Activated CD4-positive, alpha-beta T cell treated with anti-CD3 and anti-CD28 coated beads, Interleukin-2, amount 50 U/mL, for 1 hour (primary cell): ENCODE measurements around the gene HCK.

Source experiments
- DNase-seq: peaks from one replicate; pipeline ENCODE4 v3.0.0-alpha.2; 2020

HCK gene

DNA sequence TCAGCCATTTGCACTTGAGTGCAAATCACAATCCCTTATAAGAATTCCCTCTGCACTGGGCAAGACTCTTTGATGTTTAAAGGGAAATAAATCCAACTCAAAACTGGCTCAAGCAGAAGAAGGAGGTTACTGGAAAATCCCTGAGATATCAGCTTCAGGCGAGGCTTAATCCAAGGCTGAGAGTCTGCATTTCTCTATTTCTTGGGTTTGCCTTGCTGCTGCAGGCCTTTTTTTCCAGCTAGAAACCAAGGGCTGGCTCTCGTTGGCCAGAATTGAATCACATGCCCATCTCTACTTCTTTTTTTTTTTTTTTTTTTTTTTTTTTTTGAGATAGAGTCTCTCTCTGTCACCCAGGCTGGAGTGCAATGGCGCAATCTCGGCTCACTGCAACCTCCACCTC is 11.7 kb downstream of the HCK start:
- DNase-seq: no peak

DNA sequence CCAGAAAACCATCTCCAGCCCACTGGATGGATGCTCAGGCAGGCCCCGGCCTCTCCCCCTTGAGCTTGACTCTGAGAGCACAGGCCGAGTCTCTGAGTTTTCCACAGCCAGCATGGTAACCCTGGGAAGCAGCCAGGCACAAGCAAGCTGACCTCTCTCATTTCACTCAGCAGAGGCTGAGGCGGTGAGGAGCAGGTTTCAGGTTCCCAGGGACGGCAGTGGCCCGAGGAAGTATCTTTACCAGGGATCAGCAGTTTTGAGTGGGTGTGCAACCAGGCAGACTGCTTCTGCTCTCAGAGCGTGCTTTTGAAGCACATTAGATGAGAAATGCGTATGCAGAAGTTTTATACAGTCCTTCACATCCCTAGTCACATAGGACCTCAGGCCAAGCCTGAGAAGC is 12.6 kb downstream of the HCK start:
- no peak for DNase-seq

DNA sequence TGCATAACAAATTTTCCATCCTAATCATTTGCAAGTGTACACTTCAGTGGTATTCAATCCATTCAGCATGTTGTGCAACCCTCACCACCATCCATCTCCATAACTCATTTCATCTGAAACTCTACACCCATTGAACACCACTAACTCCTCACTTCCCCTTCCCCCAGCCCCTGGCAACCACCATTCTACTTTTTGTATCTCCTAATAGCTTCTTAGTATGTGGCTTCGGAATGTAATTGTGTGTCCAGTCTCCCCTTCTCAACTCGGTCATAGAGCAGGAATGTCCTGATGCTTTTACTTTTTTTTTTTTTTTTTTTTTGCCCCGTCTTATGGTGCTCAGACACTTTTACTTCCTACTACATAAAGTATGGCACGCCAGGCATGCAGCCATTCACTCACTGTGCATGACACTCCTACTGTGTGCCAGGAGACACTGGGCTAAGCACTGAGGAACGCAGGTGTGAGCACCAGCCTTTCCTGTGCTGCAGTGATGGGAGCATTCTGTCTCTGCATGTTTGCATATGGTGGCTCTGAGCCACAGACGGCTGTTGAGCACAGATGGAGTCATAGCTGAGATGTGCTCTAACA is 15.3 kb downstream of the HCK start:
- no peak for DNase-seq

DNA sequence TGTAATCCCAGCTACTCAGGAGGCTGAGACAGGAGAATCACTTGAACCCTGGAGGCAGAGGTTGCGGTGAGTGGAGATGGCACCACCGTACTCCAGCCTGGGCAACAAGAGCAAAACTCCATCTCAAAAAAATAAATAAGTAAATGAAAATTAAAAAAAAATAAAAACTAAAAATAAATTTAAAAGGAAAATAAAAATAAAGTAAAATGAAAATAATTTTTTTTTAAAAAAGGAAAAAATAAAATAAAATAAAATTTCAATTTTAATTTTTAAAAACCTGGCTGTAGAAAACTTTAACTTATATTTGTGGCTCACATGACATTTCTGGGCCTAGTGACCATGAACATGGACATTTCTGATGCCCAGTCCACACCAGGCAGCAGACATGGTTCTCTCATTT is 16.1 kb downstream of the HCK start:
- no peak for DNase-seq

DNA sequence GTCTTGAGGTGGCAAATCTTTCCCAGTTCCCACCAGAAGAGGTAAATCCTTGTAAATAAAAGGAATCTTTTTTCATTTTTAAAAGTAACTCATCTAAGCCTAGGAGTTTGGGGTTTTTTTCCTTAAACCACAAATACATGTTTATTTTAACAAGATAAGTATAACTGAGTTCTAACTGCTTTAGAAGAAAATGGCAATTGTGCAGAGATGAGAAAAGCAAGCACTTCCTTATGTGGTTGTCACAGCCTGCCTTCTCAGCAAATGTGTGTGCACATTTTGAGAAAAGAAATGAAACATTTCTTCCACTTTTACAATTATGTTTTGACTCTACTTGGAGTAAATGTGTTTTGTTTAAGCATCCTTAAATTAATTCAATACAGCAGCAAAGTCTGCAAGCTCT is 17.7 kb downstream of the HCK start:
- DNase-seq: no peak

DNA sequence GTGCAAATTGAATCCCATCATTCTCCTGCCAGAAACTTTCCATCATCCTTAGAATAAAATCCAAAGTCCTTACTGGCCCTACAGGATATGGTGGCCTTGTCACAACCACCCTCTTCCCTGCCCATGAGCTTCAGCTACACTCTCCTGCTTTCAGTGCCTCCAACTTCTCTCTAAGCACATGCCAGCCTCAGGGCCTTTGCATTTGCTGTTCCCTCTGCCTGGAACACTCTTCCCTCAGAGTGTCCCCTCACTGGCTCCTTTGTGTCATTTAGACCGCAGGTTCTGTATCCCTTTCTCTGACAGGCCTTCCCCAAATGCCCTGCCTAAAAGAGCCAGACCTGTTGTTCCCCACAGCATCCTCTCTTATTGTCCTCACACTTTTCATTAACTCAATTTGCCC is 18.2 kb downstream of the HCK start:
- no peak for DNase-seq

DNA sequence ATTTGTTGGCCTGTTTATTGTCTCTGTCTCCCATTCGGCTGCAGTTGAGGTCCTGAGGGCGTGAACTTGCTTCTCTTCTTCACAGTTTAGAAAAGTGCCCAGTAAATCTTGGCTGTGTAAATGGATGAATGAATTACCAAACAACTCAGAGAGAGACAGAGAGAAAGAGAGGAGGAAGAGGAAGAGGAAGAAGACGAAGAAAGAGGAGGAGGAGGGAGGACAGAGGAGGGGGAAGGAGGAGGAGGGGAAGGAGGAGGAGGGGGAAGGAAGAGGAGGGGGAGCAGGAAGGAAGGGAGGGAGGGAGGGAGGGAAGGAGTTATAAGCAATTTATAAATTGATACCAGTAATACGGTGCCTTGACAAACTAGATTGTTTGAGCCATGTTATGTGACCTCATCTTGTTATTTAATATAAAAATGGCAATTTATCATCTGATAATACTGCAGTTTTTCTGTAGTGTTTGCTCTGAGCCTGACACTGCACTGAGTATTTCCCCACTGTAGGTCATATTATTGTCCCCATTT is 18.7 kb downstream of the HCK start:
- no peak for DNase-seq

DNA sequence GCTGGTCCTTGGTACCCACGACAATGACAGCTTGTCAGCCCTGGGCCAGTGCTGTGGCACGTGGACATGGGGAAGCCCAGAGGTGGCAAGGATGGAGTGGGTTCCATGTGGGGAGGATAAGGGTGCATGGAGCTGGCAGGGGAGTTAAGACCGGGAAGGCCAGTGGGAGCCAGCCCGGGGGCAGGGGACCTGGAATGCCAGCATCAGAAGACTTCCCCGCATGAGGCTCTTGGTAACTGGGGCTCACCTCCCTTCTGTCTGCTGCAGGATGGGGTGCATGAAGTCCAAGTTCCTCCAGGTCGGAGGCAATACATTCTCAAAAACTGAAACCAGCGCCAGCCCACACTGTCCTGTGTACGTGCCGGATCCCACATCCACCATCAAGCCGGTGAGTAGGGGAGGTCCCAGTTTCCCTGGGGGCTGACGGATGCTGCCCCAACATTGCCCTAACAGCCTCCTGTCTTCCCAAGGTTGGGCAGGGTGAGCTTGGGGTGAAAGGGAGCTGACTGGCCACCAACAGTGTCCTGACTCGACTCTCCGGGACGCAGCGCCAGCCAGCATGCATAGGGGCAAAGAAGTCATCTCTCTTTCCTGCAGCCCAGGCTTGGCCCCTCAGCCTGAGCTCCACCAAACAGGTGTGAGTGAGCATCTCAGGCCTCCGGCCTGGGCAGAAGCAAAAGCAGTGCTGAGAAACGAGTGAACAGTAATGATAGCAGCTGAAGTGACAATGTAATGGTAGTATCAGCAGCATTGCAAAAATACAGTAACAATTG is 19.5 kb downstream of the HCK start:
- no peak for DNase-seq

DNA sequence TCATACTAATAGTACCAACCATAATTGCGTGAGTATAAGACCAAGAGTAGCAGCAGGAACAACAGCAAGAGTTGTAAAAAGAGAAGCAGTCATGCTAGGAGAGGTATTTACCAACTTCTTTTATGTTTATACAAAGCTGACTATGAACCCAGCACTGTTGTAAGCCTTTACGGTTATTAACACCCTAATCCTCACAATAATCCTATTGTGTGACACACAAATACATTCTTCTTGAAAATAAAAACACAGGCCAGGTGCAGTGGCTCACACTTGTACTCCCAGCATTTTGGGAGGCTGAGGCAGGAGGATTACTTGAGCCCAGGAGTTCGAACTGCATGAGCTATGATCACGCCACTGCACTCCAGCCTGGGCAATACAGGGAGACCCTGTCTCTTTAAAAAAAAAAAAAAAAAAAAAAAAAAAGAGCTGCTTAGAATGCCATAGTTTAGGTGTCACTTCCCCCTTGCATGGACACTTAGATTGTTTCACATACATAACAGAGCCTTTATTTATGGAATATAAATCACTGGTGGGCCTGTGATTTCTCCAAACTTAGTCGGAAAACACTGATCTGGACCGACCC is 20.2 kb downstream of the HCK start:
- DNase-seq: no peak

DNA sequence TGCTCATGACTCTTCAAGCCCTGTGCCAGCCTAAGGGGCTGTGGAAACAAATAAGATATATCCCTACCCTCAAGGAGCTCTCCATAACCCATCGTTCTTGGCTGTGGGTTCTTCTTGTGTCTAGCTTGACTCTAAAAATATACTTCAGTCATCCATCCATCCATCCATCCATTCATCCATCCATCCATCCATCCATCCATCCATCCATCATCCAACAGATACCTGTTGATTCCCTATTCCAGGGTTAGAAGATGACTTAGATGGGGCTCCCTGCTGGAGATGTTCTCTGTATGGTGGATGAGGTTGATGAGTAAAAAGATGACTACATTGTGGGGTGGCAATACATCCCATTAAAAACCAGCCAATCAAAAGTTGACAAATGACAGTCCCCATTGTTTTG is 23.5 kb downstream of the HCK start:
- DNase-seq: no peak

DNA sequence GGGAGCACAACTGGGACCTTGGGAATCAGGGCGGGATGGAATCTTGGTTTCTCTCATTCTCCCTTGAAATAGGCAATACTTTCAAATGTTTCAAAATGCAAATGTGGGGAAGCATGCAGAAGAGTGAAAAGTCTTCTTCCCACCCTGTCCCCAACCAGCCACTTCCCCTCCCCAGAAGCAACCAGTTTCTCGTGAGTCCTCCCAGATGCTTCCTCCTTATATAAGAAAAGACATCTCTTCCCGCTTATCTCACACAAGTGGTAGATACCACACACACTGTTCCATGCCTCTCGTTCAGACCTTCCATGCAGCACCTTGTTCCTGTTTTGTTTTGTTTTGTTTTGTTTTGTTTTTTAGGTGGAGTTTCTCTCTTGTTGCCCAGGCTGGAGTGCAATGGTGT is 25.1 kb downstream of the HCK start:
- DNase-seq: no peak

DNA sequence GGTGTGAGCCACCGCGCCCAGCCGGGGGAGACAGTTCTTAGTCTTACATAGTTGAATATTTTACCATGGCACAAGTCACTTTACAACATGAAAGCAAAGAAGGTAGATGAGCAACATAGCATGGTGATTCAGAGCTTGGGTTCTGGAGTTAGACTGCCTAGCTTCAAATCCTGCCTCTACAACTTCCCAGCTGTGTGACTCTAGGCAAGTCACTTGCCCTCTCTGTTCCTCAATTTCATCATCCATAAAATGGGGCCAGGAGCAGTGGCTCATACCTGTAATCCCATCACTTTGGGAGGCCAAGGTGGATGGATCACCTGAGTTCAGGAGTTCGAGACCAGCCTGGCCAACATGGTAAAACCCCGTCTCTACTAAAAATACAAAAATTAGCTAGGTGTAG is 26.3 kb downstream of the HCK start:
- DNase-seq: no peak

DNA sequence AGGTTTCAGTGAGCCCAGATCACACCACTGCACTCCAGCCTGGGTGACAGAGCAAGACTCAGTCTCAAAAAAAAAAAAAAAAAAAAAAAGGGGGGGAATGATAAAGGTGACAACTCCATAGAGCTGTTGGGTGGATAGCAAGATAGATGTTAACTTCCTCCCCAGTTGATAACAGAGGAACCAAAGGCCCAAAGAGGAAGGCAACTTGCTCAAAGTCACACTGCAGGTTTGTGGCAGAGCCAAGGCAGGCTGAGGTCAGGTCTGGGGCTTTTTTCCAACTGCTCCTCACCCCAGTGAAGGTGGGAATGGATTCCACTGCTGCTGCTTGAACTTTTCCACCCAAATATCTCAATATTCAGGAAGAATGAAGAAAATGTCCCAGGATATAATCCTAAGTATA is 26.7 kb downstream of the HCK start:
- DNase-seq: no peak

DNA sequence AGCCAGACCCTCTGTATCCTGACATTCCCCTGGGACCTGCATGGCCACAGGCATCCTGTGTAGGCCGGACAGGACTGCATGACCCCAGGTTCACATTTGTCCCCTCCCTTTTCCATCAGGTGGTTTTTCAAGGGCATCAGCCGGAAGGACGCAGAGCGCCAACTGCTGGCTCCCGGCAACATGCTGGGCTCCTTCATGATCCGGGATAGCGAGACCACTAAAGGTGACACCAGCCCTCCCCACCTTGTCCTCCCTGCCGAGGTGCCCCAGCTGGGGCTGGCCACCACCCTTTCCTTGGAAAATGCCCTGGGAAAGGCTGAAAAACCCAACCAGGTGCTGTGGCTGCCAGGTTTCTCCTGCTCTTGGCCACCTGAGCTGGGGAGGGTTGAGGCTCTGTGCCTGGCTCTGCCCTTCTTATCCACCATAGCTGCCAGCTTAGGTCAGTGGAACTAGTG is 27.6 kb downstream of the HCK start:
- DNase-seq: no peak

DNA sequence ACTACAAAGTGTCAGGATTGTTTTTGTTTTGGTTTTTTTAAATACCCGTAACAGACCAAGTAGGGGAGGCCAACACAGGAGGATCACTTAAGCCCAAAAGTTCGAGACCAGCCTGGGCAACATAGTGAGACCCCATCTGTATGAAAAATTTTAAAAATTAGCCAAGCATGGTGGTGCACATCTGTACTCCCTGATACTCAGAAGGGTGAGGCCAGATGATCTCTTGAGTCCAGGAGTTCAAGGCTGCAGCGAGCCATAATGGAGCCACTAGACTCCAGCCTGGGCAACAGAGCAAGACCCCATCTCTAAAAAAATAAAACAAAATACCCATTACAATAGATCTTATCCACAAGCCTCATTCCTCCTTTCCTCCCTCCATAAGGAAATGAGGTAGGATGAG is 28.7 kb downstream of the HCK start:
- no peak for DNase-seq

DNA sequence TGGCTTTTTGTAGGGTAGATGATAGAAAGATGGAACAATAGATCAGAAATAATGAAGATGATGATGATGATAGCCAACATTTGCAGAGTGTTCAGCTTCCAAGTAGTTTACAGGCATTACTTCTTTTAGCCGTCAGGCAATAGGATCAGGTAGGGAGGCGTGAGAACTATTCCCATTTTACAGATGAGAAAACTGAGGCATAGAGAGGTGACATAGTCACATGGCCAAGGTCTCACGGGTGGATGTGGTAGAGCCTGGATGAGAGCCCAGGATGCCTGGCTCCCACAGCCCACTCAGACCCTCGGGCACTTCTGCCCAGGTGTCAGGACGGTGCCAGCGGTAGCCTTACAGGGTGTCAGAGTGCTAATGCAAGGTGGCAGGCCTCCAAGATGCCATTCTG is 31.4 kb downstream of the HCK start:
- no peak for DNase-seq

DNA sequence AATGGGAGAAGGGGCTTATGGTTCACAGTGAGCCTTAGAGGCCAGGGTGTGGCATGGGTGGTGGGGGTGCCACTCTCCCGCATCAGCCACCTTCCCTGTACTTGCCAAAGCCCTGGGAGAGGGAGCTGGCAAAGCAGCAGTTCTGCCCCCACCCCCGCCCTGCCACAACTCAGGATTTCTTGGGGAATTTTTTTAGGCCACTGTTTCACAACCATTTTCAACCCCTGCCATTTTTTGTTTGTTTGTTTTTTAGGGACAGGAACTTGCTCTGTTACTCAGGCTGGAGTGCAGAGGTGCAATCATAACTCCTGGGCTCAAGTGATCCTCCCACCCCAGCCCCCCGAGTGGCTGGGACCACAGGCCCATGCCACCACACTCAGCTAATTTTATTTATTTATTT is 35.0 kb downstream of the HCK start:
- no peak for DNase-seq

DNA sequence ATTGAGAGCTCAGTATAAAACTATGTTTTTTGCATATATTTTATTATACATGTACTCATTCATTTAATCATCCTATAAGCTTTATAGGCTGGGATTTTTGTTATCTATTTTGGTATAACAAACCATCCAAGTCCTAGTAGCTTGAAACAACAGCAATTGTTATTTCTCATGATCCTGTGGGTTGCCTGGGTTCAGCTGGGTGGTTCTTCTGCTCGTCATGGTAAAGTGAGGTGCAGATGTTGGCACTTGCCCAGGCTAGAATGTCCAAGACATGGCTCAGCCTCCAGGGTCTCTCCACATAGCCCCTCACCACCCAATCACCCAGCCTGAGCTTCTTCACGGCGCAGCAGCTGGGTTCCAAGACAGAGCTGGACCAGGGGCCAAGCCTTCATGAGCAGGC is 36.7 kb downstream of the HCK start:
- DNase-seq: no peak

DNA sequence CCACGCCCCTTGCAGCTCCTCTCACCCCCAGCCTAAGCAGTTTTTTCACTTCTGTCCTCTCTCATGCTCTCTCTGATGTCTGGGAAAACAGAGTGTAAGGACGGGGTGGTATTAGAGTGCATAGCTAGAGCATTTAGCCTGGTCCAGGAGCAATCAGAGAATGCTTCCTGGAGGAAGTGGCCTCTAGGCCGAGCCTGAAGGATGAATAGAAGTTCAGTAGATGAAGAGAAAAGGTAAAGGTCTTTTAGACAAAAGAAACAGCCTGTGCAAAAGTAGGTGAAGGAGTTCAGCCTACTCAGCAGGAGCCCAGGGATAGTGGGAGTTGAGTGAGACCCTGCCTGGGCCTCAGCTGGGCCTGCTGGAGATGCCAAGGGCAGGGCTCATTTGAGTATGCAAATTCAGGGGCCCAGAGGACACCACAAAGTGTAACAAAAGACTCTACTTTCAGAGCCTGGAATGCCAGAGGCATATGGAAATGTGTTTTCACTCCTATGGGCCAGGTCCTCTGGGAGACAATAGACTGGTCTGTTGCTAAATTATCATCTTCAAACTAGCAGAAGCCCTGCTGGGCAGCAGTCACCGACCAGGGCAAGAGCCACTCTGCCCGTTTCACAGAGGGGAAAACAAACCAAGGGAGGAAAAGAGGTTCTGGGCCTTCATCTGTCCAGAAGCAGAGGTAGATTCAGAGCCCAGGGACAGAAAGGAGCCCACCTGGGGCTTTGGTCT is 37.8 kb downstream of the HCK start:
- no peak for DNase-seq

DNA sequence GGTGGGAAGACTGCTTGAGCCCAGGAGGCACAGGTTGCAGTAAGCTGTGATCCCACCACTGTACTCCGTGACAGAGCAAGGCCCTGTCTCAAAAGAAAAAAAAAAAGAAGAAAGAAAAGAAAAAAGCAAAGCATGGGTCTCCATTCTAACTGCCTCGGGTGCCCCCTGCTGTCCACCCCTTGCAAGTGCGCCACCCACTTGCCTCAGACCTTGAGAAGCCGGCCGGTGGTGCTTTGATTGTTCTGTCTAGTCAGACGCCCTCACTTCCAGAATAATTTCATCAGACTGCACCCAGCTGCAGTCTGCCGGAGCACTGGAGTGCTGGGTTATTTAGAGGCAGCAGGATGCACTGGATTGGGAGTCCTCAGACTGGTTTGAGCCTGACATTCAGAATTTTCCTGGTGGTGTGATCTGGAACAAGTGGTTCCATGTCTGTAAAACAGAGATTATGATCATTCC is 39.9 kb downstream of the HCK start:
- DNase-seq: peak; percentile 73

DNA sequence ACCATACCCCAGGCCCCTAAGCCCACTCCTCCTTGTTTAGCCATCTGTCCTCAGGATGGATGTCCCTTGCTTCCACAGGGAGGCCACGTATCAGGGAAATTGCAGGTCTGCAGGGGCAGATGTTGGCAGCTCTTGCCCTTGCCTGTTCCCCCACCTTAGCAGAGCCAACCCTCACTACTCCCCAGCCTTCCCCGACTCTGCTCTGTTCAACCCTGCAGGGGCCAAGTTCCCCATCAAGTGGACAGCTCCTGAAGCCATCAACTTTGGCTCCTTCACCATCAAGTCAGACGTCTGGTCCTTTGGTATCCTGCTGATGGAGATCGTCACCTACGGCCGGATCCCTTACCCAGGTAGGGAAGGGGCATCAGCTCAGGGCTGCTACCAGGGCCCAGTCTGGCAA is 46.7 kb downstream of the HCK start:
- no peak for DNase-seq

DNA sequence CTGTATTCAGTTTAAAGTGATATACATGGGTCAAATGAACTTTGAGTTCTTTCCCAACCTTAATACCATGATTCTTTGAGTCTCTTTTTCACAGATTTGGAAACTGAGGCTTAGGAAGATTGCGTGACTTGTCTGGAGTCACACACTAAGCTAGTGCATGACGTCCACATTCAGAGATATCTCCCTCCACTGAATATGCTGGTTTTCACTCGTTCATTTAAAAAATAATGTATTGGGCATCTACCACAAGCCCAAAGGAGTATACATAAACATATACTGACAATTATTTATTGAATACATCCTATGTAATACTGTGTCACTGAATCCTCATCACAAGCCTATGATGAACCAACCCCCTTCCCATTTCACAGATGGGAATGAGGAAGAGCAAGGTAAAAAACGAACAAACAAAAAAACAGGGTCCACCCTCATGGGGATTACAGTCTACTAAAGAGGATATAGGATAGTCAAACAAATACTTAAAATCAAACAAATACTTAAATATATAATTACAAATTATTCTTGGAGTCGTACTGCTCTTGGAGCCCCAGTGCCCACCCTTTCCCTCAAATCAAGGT is 56.9 kb downstream of the HCK start:
- DNase-seq: no peak
